ENCODE measurements around the gene LRRN3. TPM values are rescaled to one million over a fixed set of nuclear protein-coding genes. Genes with fewer than 3 reads are reported as not detected.

The LRRN3 gene
- total and polyA plus RNA-seq, 2 of the 8 experiments (the other 6 are each of a cell fraction or from before 2014, with no cell fraction given): 0.20 to 0.32 TPM

DNA sequence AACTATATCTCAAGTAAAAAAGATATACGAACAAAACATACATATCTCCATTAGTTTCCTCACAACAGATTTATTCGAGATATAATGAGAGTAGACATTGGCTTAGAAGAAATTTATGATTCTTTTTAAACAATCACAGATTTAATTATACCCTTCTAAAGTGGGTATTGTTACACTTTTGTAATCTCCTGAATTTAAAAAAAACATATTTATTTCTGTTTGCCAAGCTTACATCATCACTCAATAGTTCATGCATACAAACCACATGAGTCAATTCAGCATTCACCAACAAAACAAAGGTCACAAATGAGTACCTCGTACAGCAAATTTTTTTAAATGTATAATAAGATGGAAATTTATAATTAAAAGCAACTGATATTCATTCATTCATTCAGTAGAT, 17.6 kb downstream of the LRRN3 start:
- Histone ChIP-seq H4K5ac (ENCODE audit: insufficient read length, low read depth, low read length) (no peak overlapping the region), H3K23me2 (ENCODE audit: low read depth, low read length) (no peaks in the 10 kb centered on the region), H3K36me3 (ENCODE audit: control insufficient read depth in 2 of 4, insufficient read depth in 4 of 4, low read length in 3 of 4) (no peaks in the 10 kb centered on the region), H3K27ac (ENCODE audit: low read depth, low read length) (no peak overlapping the region), H4K91ac (replicated peaks; ENCODE audit: insufficient read length, low read length) (no peak overlapping the region), H3K9ac (replicated peaks in 1 of 4; ENCODE audit: extremely low read depth in 1 of 4, low read depth in 3 of 4, low read length in 3 of 4) (no peak overlapping the region), H2BK20ac (ENCODE audit: low read length) (no peak overlapping the region), H3K79me1 (ENCODE audit: low read depth, low read length) (no peaks in the 10 kb centered on the region), H3K9me3 (ENCODE audit: insufficient read depth in 2 of 2, low read depth in 1 of 2, low read length in 1 of 2) (no peaks in the 10 kb centered on the region), H3K79me2 (ENCODE audit: control insufficient read depth in 1 of 2, insufficient read depth in 2 of 2, low read length in 2 of 2) (no peaks in the 10 kb centered on the region), H3K27me3 (replicated peaks in 1 of 4; ENCODE audit: control insufficient read depth in 3 of 4, extremely low read depth in 1 of 4, insufficient read depth in 3 of 4, low read length in 3 of 4) (no peaks in the 10 kb centered on the region), H2AFZ (ENCODE audit: low read length) (no peak overlapping the region), H3K56ac (replicated peaks; ENCODE audit: insufficient read length, low read depth, low read length) (no peak overlapping the region), H2BK12ac (ENCODE audit: low read depth, low read length) (no peak overlapping the region), H3K18ac (ENCODE audit: extremely low read depth, low read length) (no peak overlapping the region), H2BK15ac (ENCODE audit: low read length) (no peak overlapping the region), H3K4me3 (ENCODE audit: extremely low read depth in 1 of 4, insufficient read depth in 2 of 4, low read depth in 3 of 4, low read length in 4 of 4) (no peak overlapping the region), H3K23ac (ENCODE audit: insufficient read length) (no peak overlapping the region), H3K14ac (ENCODE audit: insufficient read length) (no peak overlapping the region), H2BK120ac (replicated peaks; ENCODE audit: low read depth, low read length) (no peak overlapping the region), H3K4me1 (replicated peaks in 1 of 4; ENCODE audit: control insufficient read depth in 3 of 4, insufficient read depth in 4 of 4, low read length in 3 of 4) (peaks cover 0 to 8% (median 0%) of the 10 kb centered on the region in 4 experiments; a peak in 3 of 7 replicates), H2BK5ac (ENCODE audit: low read depth, low read length) (no peak overlapping the region), H2AK5ac (ENCODE audit: low read depth, low read length) (no peak overlapping the region), H3K4ac (replicated peaks; ENCODE audit: insufficient read length, low read depth, low read length) (no peak overlapping the region), H3K4me2 (ENCODE audit: insufficient read depth in 1 of 2, low read depth in 2 of 2, low read length in 2 of 2) (no peak overlapping the region), H4K20me1 (replicated peaks in 1 of 2; ENCODE audit: control insufficient read depth in 1 of 2, insufficient read depth in 2 of 2, low read length in 2 of 2) (no peaks in the 10 kb centered on the region), H4K8ac (ENCODE audit: extremely low read depth, insufficient read depth, low read length) (no peak overlapping the region)
- DNase-seq (ENCODE audit: low read depth in 1 of 2, low spot score in 2 of 2): no peak
- CTCF ChIA-PET (ENCODE audit: partially characterized antibody): no interaction called here
- FAIRE-seq: no peak
- POLR2A ChIA-PET (ENCODE audit: partially characterized antibody): no interaction called here
- no peak for TF ChIP-seq CEBPB (IDR thresholded peaks at IDR 0.05; ENCODE audit: low read depth, low read length)
- no peak for TF ChIP-seq YY1 (IDR thresholded peaks at IDR 0.05; ENCODE audit: low read depth, low read length)
- no peak for TF ChIP-seq RFX5 (IDR thresholded peaks at IDR 0.05; ENCODE audit: borderline replicate concordance, low read depth, low read length)
- TF ChIP-seq, protein P1, sequence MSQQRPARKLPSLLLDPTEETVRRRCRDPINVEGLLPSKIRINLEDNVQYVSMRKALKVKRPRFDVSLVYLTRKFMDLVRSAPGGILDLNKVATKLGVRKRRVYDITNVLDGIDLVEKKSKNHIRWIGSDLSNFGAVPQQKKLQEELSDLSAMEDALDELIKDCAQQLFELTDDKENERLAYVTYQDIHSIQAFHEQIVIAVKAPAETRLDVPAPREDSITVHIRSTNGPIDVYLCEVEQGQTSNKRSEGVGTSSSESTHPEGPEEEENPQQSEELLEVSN (IDR thresholded peaks at IDR 0.05): no peak
- no peak for TF ChIP-seq TCF12 (IDR thresholded peaks at IDR 0.05; ENCODE audit: low read depth, low read length)
- 89% methylated on average over 3 of the region's 3 CpGs; no CpG with 5 or more reads in 1 of the 2 experiments for WGBS, 2 experiments (ENCODE audit: extremely low coverage in 1 of 2, insufficient coverage in 1 of 2, insufficient read length in 1 of 2, insufficient replicate concordance in 2 of 2, low coverage in 1 of 2, low lambda C conversion rate in 2 of 2, missing lambda C conversion rate in 1 of 2)

All from H1 (cell line).